Prostate gland (tissue), 2 donors: ENCODE results near the gene SLC25A36.

ENCODE experiments used
- CTCF ChIP-seq, 4 experiments: fragments of 200-600 bp in 2 of 4; fragments of 450-650 bp in 2 of 4; sonication (generic) in 2 of 4; IDR thresholded peaks; 1 replicate in 3 of 4; 2 replicates in 1 of 4; pipeline ENCODE4 v1.5.1; 2016 to 2019; ENCODE audit warnings: antibody characterized with exemption in 4 of 4, mild to moderate bottlenecking in 2 of 4, moderate library complexity in 2 of 4
- POLR2AphosphoS5 ChIP-seq: sonication (generic); formaldehyde crosslinking; IDR thresholded peaks from one replicate; pipeline ENCODE4 v1.6.1; 2017; ENCODE audit warnings: antibody characterized with exemption

- TF ChIP-seq CTCF (IDR thresholded peaks at IDR 0.05), result no peak
- no peak for TF ChIP-seq POLR2AphosphoS5
Measured at GRCh38 chr3:140911822-140912221, 29.8 kb upstream of the SLC25A36 start.
